RWPE2 (cell line): ENCODE measurements around the gene PTP4A2.

Experiments used
- ATAC-seq: fragments of 200-7000 bp; cut with Tn5 transposase; 3 replicates; pipeline ENCODE4 v1.9.1; 2021; ENCODE audit warnings: low read depth
- DNase-seq: peaks from one replicate; pipeline ENCODE4 v3.0.0-alpha.2; 2020; ENCODE audit warnings: low spot score
- H3K27ac ChIP-seq: fragments of 450-650 bp; 2 replicates; pipeline ENCODE4 v1.5.1; 2017; ENCODE audit warnings: mild to moderate bottlenecking; ENCODE audit not compliant: poor library complexity, severe bottlenecking
- H3K27me3 ChIP-seq: fragments of 250-450 bp; sonication (Bioruptor Pico); 2 replicates; pipeline ENCODE4 v1.5.1; 2021; ENCODE audit warnings: mild to moderate bottlenecking, moderate library complexity; ENCODE audit not compliant: insufficient read depth, poor library complexity, severe bottlenecking
- H3K36me3 ChIP-seq: fragments of 250-450 bp; sonication (Bioruptor Pico); 2 replicates; pipeline ENCODE4 v1.5.1; 2020; ENCODE audit warnings: low read depth, mild to moderate bottlenecking, moderate library complexity
- H3K4me1 ChIP-seq: fragments of 250-450 bp; sonication (Bioruptor Pico); 2 replicates; pipeline ENCODE4 v1.5.1; 2021; ENCODE audit warnings: mild to moderate bottlenecking, moderate library complexity; ENCODE audit not compliant: insufficient read depth, poor library complexity, severe bottlenecking
- H3K4me3 ChIP-seq: fragments of 250-450 bp; sonication (Bioruptor Pico); 2 replicates; pipeline ENCODE4 v1.5.1; 2021; ENCODE audit warnings: mild to moderate bottlenecking, moderate library complexity; ENCODE audit not compliant: severe bottlenecking
- H3K9me3 ChIP-seq: fragments of 250-450 bp; sonication (Bioruptor Pico); 2 replicates; pipeline ENCODE4 v1.5.1; 2021; ENCODE audit warnings: mild to moderate bottlenecking, moderate library complexity; ENCODE audit not compliant: severe bottlenecking
- TF ChIP-seq, protein P1 (sequence below): fragments of 450-650 bp; IDR thresholded peaks from one replicate; pipeline ENCODE4 v1.5.1; 2017; ENCODE audit warnings: mild to moderate bottlenecking, moderate library complexity; ENCODE audit not compliant: poor library complexity, severe bottlenecking

Gene PTP4A2

GRCh38 chr1:31906557-31906956 lies 31.6 kb downstream of the PTP4A2 start:
- peaks cover 57% of the 10 kb centered on the region for H3K36me3 ChIP-seq
- ATAC-seq (no peak), DNase-seq (no peak)
- H3K4me3 ChIP-seq, result no peak overlapping the region
- TF ChIP-seq, protein P1, sequence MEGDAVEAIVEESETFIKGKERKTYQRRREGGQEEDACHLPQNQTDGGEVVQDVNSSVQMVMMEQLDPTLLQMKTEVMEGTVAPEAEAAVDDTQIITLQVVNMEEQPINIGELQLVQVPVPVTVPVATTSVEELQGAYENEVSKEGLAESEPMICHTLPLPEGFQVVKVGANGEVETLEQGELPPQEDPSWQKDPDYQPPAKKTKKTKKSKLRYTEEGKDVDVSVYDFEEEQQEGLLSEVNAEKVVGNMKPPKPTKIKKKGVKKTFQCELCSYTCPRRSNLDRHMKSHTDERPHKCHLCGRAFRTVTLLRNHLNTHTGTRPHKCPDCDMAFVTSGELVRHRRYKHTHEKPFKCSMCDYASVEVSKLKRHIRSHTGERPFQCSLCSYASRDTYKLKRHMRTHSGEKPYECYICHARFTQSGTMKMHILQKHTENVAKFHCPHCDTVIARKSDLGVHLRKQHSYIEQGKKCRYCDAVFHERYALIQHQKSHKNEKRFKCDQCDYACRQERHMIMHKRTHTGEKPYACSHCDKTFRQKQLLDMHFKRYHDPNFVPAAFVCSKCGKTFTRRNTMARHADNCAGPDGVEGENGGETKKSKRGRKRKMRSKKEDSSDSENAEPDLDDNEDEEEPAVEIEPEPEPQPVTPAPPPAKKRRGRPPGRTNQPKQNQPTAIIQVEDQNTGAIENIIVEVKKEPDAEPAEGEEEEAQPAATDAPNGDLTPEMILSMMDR, result no peak
- H3K27me3 ChIP-seq, result no peaks in the 10 kb centered on the region
- H3K27ac ChIP-seq, result no peak overlapping the region
- no peaks in the 10 kb centered on the region for H3K9me3 ChIP-seq
- no peaks in the 10 kb centered on the region for H3K4me1 ChIP-seq

DNA sequence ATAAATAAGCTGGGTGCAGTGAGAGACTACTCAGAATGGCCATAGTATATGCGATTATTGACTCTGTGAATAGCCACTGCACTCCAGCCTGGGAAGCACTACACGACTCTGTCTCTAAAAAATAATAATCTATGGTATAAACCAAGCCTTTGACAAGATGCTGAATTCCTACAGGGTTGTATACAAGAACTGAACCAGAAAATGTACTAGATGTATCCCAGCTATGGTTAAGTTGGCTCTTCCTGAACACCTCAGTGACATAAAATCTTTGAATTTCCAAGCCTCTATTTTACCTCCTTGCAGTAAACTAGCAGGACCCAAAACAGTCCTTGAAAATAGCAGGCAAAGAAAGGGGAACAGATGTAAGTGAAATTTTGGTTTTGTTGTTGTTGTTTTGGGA lies 32.5 kb downstream of the PTP4A2 start:
- H3K27ac ChIP-seq, result no peak overlapping the region
- H3K4me1 ChIP-seq, result no peaks in the 10 kb centered on the region
- TF ChIP-seq, protein P1, result no peak
- DNase-seq, result no peak
- no peaks in the 10 kb centered on the region for H3K9me3 ChIP-seq
- peaks cover 48% of the 10 kb centered on the region for H3K36me3 ChIP-seq
- peak; percentile 21; the same call in 1 of the 3 replicates for ATAC-seq
- no peaks in the 10 kb centered on the region for H3K27me3 ChIP-seq
- no peak overlapping the region for H3K4me3 ChIP-seq

- TF ChIP-seq, protein P1, result no peak
- ATAC-seq (peak; percentile 7; the same call in 2 of the 3 replicates), DNase-seq (no peak)
- no peaks in the 10 kb centered on the region for H3K9me3 ChIP-seq
- H3K4me1 ChIP-seq, result no peaks in the 10 kb centered on the region
- no peak overlapping the region for H3K27ac ChIP-seq
- H3K4me3 ChIP-seq, result no peak overlapping the region
- H3K27me3 ChIP-seq, result no peaks in the 10 kb centered on the region
- H3K36me3 ChIP-seq, result peaks cover 42% of the 10 kb centered on the region
Measured at GRCh38 chr1:31905093-31905509, 33.1 kb downstream of the PTP4A2 start.

DNA sequence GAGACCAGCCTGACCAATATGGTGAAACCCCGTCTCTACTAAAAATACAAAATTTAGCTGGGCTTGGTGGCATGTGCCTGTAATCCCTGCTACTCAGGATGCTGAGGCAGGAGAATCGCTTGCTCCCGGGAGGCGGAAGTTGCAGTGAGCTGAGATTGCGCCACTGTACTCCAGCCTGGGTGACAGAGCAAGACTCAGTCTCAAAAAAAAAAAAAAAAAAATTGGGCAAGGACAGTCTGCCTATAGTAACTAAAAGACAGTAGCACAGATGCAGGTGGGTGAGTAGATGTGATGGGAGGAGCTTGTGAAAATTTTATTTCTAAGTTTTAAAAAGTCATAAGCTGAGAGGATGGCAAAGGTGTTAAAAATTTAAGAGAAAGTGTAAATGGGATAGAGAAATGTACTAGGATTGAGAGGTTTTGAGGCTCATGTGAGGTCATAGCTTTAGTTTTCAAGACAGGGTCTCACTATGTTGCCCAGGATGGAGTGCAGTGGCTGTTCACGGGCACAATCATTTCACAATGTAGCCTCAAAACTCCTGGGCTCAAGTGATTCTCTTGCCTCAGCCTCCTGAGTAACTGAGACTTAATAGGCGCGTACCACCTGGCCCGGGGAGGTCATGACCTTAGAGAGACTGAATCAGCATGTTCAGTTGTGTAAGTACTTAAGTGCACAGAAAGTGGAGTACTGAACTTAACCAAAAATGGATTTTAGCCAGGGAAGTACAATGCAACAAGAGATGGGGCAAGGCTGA lies 33.7 kb downstream of the PTP4A2 start:
- TF ChIP-seq, protein P1, result no peak
- no peaks in the 10 kb centered on the region for H3K4me1 ChIP-seq
- H3K27me3 ChIP-seq, result no peaks in the 10 kb centered on the region
- ATAC-seq (peak; percentile 20; the same call in 2 of the 3 replicates), DNase-seq (no peak)
- H3K9me3 ChIP-seq, result no peaks in the 10 kb centered on the region
- H3K4me3 ChIP-seq, result no peak overlapping the region
- peak overlapping the region; percentile 4 for H3K27ac ChIP-seq
- H3K36me3 ChIP-seq, result peaks cover 36% of the 10 kb centered on the region

GRCh38 chr1:31902510-31902860 lies 35.7 kb downstream of the PTP4A2 start:
- Histone ChIP-seq H3K9me3 (no peaks in the 10 kb centered on the region), H3K27ac (no peak overlapping the region), H3K4me3 (no peak overlapping the region), H3K36me3 (peaks cover 20% of the 10 kb centered on the region), H3K4me1 (peaks cover 8% of the 10 kb centered on the region), H3K27me3 (no peaks in the 10 kb centered on the region)
- TF ChIP-seq, protein P1, result no peak
- DNase-seq (no peak), ATAC-seq (no peak)
